ENCODE data around the gene KIF21A. TPM values are rescaled to one million over a fixed set of nuclear protein-coding genes. Genes with fewer than 3 reads are reported as not detected.

The KIF21A gene
- total and polyA plus RNA-seq, 2 donors (not counting 3 experiments of a cell fraction or from before 2014, with no cell fraction given), result 1.8 to 10.1 TPM

DNA sequence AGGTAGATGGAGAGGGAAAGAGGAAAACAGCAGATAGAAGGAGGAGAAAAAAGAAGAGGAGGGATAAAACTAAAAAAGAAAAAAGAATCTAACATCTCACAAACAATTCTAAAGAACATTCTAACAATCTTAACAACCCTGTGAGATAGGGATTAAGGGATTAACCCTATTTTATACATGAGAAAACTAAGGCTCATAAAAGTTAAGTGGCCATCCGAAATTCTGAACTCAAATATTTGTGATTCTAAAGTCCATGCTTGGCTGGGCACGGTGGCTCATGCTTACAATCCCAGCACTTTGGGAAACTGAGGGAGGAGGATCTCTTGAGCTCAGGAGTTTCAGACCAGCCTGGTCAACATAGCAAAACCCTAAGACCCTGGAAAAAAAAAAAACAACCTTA lies 13.1 kb downstream of the KIF21A start:
- dilution Hi-C loops (cut with MboI; ENCODE audit: extremely low pct_ligation_motif_present, low sequenced_read_pairs), result no loop called here

DNA sequence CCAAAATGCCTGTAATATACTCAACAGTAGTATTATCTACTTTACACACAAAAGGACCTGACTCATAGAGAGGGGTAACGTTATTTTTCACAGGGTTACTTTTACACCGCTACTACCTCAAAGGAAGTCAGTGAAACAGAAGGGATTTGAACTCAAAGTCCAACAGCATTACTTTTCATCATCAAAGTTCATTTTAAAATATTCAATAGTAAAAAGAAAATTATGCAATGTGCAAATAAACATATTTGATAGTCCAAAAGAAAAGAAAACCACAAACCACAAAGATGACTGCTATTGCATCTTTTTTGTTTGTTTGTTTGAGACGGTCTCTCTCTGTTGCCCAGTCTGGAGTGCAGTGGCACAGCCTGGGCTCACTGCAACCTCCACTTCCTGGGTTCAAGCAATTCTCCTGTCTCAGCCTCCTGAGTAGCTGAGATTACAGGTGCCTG lies 15.5 kb downstream of the KIF21A start:
- BruUV-seq (replicated peaks), result no TSS peak
- no peak for FAIRE-seq
- H3K4me3 ChIP-seq (replicated peaks in 1 of 3; ENCODE audit: insufficient read depth in 1 of 3, low read depth in 1 of 3, low read length in 3 of 3), result no peak overlapping the region
- no peaks in the 10 kb centered on the region for H3K9me3 ChIP-seq (replicated peaks; ENCODE audit: control insufficient read depth, insufficient read depth, low read length)
- no peaks in the 10 kb centered on the region for H4K20me1 ChIP-seq (replicated peaks; ENCODE audit: control insufficient read depth, extremely low read depth, insufficient read depth, low read length)
- ChIA-PET CTCF (interaction anchor here (0.7 kb wide), 1 partner anchor 14 kb away, joined by 4 read pairs; no protein-coding TSS in a partner anchor), POLR2A (no interaction called here)
- intact Hi-C loops (cut with micrococcal nuclease), result no loop called here
- H2AFZ ChIP-seq (ENCODE audit: low read depth, low read length), result no peak overlapping the region
- no peaks in the 10 kb centered on the region for H3K27me3 ChIP-seq (ENCODE audit: control insufficient read depth in 2 of 2, insufficient read depth in 2 of 2, low read length in 2 of 2)
- H3K4me2 ChIP-seq (ENCODE audit: insufficient read depth, low read length), result no peak overlapping the region
- H3K79me2 ChIP-seq (ENCODE audit: control insufficient read depth, insufficient read depth, low read length), result peaks cover 2% of the 10 kb centered on the region
- no peak for DNase-seq (ENCODE audit: low read depth, low spot score)
- no peaks in the 10 kb centered on the region for H3K36me3 ChIP-seq (ENCODE audit: control insufficient read depth in 2 of 2, extremely low read depth in 1 of 2, insufficient read depth in 2 of 2, low read length in 2 of 2)
- H3K9ac ChIP-seq (replicated peaks; ENCODE audit: extremely low read depth, insufficient read depth, low read length), result no peak overlapping the region
- no peaks in the 10 kb centered on the region for H3K9me1 ChIP-seq (replicated peaks; ENCODE audit: control insufficient read depth, extremely low read depth, insufficient read depth, low read length)
- dilution Hi-C loops (cut with MboI; ENCODE audit: extremely low pct_ligation_motif_present, low sequenced_read_pairs), result no loop called here
- no peak overlapping the region for H3K27ac ChIP-seq (ENCODE audit: insufficient read depth, low read depth, low read length)
- no peaks in the 10 kb centered on the region for H3K4me1 ChIP-seq (ENCODE audit: control insufficient read depth, extremely low read depth, insufficient read depth, low read length)
- TF ChIP-seq JUN (IDR thresholded peaks at IDR 0.05; ENCODE audit: borderline replicate concordance, insufficient read depth, insufficient read length, low read depth) (no peak), FOS (IDR thresholded peaks at IDR 0.05; ENCODE audit: borderline replicate concordance, insufficient read depth, low read length) (no peak), POLR2AphosphoS5 (IDR thresholded peaks at IDR 0.05; ENCODE audit: insufficient read depth, low read depth, low read length) (no peak), GATA2 (IDR thresholded peaks at IDR 0.05; ENCODE audit: insufficient read depth, insufficient read length, low read depth, low read length) (no peak), EZH2 (IDR thresholded peaks at IDR 0.05; ENCODE audit: borderline replicate concordance, low read depth, low read length, severe bottlenecking) (no peak), MYC (IDR thresholded peaks at IDR 0.05; ENCODE audit: low read depth, low read length) (no peak), POLR2A (IDR thresholded peaks at IDR 0.05; ENCODE audit: low read depth, low read length) (no peak)
- TF ChIP-seq, protein P1, sequence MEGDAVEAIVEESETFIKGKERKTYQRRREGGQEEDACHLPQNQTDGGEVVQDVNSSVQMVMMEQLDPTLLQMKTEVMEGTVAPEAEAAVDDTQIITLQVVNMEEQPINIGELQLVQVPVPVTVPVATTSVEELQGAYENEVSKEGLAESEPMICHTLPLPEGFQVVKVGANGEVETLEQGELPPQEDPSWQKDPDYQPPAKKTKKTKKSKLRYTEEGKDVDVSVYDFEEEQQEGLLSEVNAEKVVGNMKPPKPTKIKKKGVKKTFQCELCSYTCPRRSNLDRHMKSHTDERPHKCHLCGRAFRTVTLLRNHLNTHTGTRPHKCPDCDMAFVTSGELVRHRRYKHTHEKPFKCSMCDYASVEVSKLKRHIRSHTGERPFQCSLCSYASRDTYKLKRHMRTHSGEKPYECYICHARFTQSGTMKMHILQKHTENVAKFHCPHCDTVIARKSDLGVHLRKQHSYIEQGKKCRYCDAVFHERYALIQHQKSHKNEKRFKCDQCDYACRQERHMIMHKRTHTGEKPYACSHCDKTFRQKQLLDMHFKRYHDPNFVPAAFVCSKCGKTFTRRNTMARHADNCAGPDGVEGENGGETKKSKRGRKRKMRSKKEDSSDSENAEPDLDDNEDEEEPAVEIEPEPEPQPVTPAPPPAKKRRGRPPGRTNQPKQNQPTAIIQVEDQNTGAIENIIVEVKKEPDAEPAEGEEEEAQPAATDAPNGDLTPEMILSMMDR (IDR thresholded peaks at IDR 0.05; ENCODE audit: extremely low read depth in 1 of 2, insufficient read depth in 1 of 2, low read depth in 1 of 2, low read length in 2 of 2), result no peak
- TF ChIP-seq, protein P2, sequence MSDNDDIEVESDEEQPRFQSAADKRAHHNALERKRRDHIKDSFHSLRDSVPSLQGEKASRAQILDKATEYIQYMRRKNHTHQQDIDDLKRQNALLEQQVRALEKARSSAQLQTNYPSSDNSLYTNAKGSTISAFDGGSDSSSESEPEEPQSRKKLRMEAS (IDR thresholded peaks at IDR 0.05; ENCODE audit: insufficient read depth, insufficient read length), result no peak

More for the DNA sequence above, 13.1 kb downstream of the KIF21A start:
- no peaks in the 10 kb centered on the region for H3K27me3 ChIP-seq (ENCODE audit: control insufficient read depth in 2 of 2, insufficient read depth in 2 of 2, low read length in 2 of 2)
- no peaks in the 10 kb centered on the region for H3K36me3 ChIP-seq (ENCODE audit: control insufficient read depth in 2 of 2, extremely low read depth in 1 of 2, insufficient read depth in 2 of 2, low read length in 2 of 2)
- no peak overlapping the region for H3K4me2 ChIP-seq (ENCODE audit: insufficient read depth, low read length)
- no peaks in the 10 kb centered on the region for H3K79me2 ChIP-seq (ENCODE audit: control insufficient read depth, insufficient read depth, low read length)
- ChIA-PET CTCF (no interaction called here), POLR2A (no interaction called here)
- intact Hi-C loops (cut with micrococcal nuclease), result no loop called here
- H2AFZ ChIP-seq (ENCODE audit: low read depth, low read length), result no peak overlapping the region
- no peaks in the 10 kb centered on the region for H3K9me1 ChIP-seq (replicated peaks; ENCODE audit: control insufficient read depth, extremely low read depth, insufficient read depth, low read length)
- no peak overlapping the region for H3K4me3 ChIP-seq (replicated peaks in 1 of 3; ENCODE audit: insufficient read depth in 1 of 3, low read depth in 1 of 3, low read length in 3 of 3)
- no peaks in the 10 kb centered on the region for H4K20me1 ChIP-seq (replicated peaks; ENCODE audit: control insufficient read depth, extremely low read depth, insufficient read depth, low read length)
- FAIRE-seq, result no peak
- H3K4me1 ChIP-seq (ENCODE audit: control insufficient read depth, extremely low read depth, insufficient read depth, low read length), result no peaks in the 10 kb centered on the region
- no TSS peak for BruUV-seq (replicated peaks)
- DNase-seq (ENCODE audit: low read depth, low spot score), result no peak
- TF ChIP-seq MYC (IDR thresholded peaks at IDR 0.05; ENCODE audit: low read depth, low read length), result no peak
- TF ChIP-seq, protein P2 (IDR thresholded peaks at IDR 0.05; ENCODE audit: insufficient read depth, insufficient read length), result no peak
- no peak for TF ChIP-seq GATA2 (IDR thresholded peaks at IDR 0.05; ENCODE audit: insufficient read depth, insufficient read length, low read depth, low read length)
- H3K9me3 ChIP-seq (replicated peaks; ENCODE audit: control insufficient read depth, insufficient read depth, low read length), result no peaks in the 10 kb centered on the region
- H3K27ac ChIP-seq (ENCODE audit: insufficient read depth, low read depth, low read length), result no peak overlapping the region
- no peak overlapping the region for H3K9ac ChIP-seq (replicated peaks; ENCODE audit: extremely low read depth, insufficient read depth, low read length)

Measured in endothelial cell of umbilical vein (primary cell).